GM18870 (cell line): Measurements from ENCODE around the gene ZNF160.
"Not testable (repeated sequence)": the region's sequence is repeated elsewhere in the genome, so short reads cannot be mapped to it uniquely, and the experiment has no call there.

Experiments used
- ATAC-seq: cut with Tn5 transposase; IDR thresholded peaks from one replicate; pipeline ENCODE4 v1.9.1; 2021; ENCODE audit warnings: moderate library complexity; ENCODE audit not compliant: unreplicated experiment

Gene ZNF160

DNA sequence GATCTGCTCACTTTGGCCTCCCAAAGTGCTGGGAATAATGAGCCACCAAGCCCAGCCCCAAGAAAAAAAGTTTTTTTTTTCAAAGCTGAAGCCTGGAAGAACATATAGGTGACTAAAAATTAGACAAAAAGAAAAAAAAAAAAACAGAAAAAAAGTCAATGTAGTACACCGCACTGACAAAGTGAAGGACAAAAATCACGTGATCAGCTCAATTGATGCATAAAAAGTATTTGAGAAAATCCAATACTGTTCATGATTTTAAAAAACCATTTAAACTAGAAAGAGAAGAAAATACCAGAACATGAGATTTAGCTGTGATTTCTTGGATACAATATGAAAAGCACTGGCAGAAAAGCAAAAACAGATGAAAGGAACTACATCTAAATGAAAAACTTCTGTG is 69.2 kb downstream of the ZNF160 start:
- ATAC-seq: no peak

GRCh38 chr19:53028306-53028705 is 74.9 kb downstream of the ZNF160 start:
- ATAC-seq: not testable (repeated sequence)

- no peak for ATAC-seq
These were observed 83.5 kb downstream of the ZNF160 start for GRCh38 chr19:53019684-53020083.
